Measurements from ENCODE around the gene LHX4.

The LHX4 gene

DNA sequence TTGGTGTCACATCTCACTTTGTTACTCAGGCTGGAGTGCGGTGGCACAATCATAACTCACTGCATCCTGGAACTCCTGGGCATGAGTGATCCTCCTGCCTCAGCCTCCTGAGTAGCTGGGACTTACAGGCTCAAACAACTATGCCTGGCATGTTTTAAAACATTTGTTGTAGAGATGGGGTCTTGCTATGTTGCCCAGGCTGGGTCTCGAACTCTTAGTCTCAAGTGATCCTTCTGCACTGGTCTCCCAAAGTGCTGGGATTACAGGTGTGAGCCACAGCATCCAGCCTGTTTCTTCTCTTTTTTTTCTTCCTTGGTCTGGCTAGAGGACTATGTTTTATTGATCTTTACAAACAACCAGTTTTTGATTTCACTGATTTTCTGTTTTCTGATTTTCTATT lies 64.6 kb downstream of the LHX4 start:
- no peak for DNase-seq (ENCODE audit: low read depth)
- no peak overlapping the region for H3K4me3 ChIP-seq (ENCODE audit: low read depth, low read length)
- TF ChIP-seq, protein P1, sequence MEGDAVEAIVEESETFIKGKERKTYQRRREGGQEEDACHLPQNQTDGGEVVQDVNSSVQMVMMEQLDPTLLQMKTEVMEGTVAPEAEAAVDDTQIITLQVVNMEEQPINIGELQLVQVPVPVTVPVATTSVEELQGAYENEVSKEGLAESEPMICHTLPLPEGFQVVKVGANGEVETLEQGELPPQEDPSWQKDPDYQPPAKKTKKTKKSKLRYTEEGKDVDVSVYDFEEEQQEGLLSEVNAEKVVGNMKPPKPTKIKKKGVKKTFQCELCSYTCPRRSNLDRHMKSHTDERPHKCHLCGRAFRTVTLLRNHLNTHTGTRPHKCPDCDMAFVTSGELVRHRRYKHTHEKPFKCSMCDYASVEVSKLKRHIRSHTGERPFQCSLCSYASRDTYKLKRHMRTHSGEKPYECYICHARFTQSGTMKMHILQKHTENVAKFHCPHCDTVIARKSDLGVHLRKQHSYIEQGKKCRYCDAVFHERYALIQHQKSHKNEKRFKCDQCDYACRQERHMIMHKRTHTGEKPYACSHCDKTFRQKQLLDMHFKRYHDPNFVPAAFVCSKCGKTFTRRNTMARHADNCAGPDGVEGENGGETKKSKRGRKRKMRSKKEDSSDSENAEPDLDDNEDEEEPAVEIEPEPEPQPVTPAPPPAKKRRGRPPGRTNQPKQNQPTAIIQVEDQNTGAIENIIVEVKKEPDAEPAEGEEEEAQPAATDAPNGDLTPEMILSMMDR (IDR thresholded peaks at IDR 0.05; ENCODE audit: control insufficient read depth, extremely low read depth, insufficient read depth): no peak

DNA sequence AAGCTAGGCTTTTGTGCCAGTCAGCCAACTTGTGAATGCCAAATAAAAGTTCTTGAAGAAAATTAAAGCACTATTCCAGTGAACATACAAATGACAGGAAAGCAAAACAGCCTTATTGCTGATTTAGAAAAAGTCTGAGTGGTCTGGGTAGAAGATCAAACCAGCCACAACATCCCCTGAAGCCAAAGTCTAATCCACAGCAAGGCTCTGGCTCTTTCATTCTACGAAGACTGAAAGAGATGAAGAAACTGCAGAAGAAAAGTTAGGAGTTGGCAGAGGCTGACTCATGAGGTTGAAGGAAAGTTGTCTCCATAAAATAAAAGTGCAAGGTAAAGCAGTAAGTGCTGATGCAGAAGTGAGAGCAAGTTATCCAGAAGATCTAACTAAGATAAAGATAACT lies 65.9 kb downstream of the LHX4 start:
- H3K4me3 ChIP-seq (ENCODE audit: low read depth, low read length): no peak overlapping the region
- DNase-seq (ENCODE audit: low read depth): no peak
- TF ChIP-seq, protein P1 (IDR thresholded peaks at IDR 0.05; ENCODE audit: control insufficient read depth, extremely low read depth, insufficient read depth): no peak

DNA sequence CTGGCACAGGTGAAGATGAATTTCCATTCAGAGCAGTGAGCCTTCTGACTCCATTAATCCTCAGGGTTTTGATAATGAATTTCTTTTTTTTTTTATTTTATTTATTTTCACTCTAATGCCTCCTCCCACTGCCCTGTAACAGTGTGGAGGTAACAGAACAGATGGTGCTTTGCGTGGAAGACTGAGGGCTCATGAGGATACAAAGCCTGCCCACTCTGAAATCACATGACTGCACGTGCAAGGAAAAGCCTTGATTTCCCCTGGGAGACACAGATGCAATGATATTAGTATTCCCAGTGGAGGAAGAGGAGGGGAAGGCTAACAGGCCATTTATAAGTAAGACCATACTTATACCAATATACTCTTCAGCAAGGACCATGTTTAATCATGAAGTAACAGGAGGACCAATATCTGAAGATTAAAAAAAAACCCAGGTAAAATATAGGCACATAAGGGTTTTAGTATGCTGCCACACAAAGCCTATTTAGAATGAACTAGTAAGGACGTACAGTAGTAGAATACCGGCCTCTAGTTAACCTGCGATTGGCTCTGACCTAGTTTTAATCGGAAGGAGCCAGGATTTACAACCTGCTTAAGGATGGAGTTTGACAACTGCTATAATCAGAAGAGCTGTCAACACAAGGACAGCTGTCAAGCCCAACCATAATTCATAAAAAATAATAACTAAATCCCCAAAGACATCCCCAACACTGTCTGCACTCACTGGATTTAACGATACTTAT lies 69.6 kb downstream of the LHX4 start:
- no peak for DNase-seq (ENCODE audit: low read depth)
- TF ChIP-seq, protein P1 (IDR thresholded peaks at IDR 0.05; ENCODE audit: control insufficient read depth, extremely low read depth, insufficient read depth): no peak
- no peak overlapping the region for H3K4me3 ChIP-seq (ENCODE audit: low read depth, low read length)

GRCh38 chr1:180301135-180301742 lies 71.2 kb downstream of the LHX4 start:
- no peak overlapping the region for H3K4me3 ChIP-seq (ENCODE audit: low read depth, low read length)
- TF ChIP-seq, protein P1 (IDR thresholded peaks at IDR 0.05; ENCODE audit: control insufficient read depth, extremely low read depth, insufficient read depth): no peak
- no peak for DNase-seq (ENCODE audit: low read depth)

GRCh38 chr1:180309338-180309737 lies 79.3 kb downstream of the LHX4 start:
- no peak for DNase-seq (ENCODE audit: low read depth)
- no peak overlapping the region for H3K4me3 ChIP-seq (ENCODE audit: low read depth, low read length)
- TF ChIP-seq, protein P1 (IDR thresholded peaks at IDR 0.05; ENCODE audit: control insufficient read depth, extremely low read depth, insufficient read depth): no peak

DNA sequence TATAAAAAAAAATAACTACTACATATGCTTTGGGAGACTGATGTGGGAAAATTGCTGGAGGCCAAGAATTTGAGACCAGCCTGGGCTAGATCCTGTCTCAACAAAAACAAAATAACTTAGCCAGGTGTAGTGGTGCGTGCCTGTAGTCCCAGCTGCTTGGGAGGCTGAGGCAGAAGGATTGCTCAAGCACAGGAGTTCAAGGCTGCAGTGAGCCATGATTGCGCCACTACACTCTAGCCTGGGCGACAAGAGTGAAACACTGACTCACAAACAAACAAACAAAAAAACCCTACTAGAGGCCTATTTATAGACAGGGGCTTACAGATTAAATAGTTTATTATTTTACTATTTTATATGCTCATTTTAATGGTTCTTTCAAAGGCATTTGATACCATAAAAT lies 80.0 kb downstream of the LHX4 start:
- no peak for DNase-seq (ENCODE audit: low read depth)
- no peak overlapping the region for H3K4me3 ChIP-seq (ENCODE audit: low read depth, low read length)
- TF ChIP-seq, protein P1 (IDR thresholded peaks at IDR 0.05; ENCODE audit: control insufficient read depth, extremely low read depth, insufficient read depth): no peak

All from LNCaP clone FGC (cell line).